Loucy (cell line): ENCODE measurements around the gene FEZF1.

Experiments used
- EZH2phosphoT487 ChIP-seq: fragments of 200-600 bp; IDR thresholded peaks from 2 replicates; pipeline ENCODE4 v1.6.1; 2018; ENCODE audit warnings: antibody characterized with exemption, mild to moderate bottlenecking, moderate library complexity, borderline replicate concordance
- TF ChIP-seq, protein P1 (sequence below): fragments of 200-600 bp; sonication (generic); conservative IDR thresholded peaks from 2 replicates; pipeline ENCODE4 v1.5.1; 2014; ENCODE audit warnings: mild to moderate bottlenecking, antibody characterized with exemption, low read length

DNA sequence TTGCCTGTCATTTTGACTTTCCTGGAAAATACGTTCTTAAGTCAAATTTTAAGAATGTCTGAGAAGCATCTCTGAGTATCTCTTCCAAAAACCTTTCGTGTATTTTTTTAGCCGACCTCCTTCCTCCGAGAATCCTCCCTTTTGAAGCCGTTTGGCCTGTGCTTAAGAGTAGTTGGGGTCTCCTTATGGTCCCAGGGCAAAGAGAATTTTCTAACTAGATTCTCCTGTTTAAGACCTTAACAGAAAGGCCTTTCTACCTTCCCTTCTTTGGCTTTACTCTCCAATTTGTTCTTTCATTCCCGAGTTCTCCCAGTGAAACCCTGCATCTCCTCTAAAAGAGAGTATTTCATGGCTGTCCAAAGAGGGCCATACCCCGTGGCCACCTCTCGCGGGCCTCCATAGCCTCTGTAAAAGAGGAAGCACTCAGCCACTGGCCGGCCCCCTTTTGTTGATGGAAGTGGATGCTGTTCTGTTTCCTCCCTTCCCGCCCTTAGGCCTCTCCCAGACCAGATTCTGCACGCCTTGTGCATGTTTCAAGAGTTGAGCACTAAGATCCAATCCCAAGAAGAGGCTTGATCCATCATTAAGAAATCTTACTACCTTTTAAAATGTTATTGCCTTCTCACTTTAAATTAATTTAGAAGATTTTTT, 6.6 kb upstream of the FEZF1 start:
- TF ChIP-seq, protein P1, sequence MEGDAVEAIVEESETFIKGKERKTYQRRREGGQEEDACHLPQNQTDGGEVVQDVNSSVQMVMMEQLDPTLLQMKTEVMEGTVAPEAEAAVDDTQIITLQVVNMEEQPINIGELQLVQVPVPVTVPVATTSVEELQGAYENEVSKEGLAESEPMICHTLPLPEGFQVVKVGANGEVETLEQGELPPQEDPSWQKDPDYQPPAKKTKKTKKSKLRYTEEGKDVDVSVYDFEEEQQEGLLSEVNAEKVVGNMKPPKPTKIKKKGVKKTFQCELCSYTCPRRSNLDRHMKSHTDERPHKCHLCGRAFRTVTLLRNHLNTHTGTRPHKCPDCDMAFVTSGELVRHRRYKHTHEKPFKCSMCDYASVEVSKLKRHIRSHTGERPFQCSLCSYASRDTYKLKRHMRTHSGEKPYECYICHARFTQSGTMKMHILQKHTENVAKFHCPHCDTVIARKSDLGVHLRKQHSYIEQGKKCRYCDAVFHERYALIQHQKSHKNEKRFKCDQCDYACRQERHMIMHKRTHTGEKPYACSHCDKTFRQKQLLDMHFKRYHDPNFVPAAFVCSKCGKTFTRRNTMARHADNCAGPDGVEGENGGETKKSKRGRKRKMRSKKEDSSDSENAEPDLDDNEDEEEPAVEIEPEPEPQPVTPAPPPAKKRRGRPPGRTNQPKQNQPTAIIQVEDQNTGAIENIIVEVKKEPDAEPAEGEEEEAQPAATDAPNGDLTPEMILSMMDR, result no peak
- TF ChIP-seq EZH2phosphoT487, result no peak
